A673 (cell line): ENCODE data around the gene LDHD.

Source experiments
- EZH2 ChIP-seq: fragments of 200-600 bp; sonication (generic); IDR thresholded peaks from 2 replicates; pipeline ENCODE4 v1.6.1; 2017; ENCODE audit warnings: borderline replicate concordance, low read depth, mild to moderate bottlenecking, mixed read lengths, antibody characterized with exemption, low read length; ENCODE audit not compliant: poor library complexity, severe bottlenecking
- TF ChIP-seq, protein P1 (sequence below): fragments of 300-800, 200-600 bp; sonication (generic); conservative IDR thresholded peaks from 2 replicates; pipeline ENCODE4 v1.5.1; 2017; ENCODE audit warnings: low read depth, mild to moderate bottlenecking, antibody characterized with exemption, low read length, moderate library complexity, mixed read lengths

DNA sequence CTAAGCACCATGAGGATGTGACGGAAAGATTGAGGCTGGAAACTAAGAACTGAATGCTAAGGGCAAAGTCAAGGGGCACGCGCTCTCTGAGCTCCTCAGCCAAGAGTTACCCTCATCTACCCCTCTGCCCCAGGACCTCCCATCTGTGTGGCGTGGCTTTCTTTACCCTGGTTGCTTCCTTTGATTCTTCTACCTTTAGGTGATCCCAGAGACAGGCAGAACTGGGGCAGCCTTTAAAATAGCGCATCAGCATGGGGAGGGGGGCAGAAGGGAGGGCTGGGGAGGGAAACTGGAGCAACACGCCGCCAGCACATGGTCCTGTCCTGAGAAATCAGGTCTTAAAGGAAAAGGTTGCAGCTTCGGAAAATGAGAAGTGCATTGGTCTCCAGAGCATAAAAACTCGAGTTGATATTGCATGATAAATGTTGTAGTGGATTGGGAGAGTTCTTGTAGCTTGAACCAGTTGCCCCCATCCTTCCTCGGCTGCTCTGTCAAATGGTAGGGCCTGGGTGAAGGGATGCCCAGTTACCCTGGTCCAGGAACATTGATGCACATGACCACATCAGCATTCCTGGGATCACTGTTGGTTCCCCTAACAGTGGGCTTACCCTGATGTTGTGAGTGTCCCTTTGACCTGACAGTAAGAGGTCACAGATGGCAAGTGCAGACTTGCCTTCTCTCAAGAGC, 29.7 kb downstream of the LDHD start:
- TF ChIP-seq, protein P1, sequence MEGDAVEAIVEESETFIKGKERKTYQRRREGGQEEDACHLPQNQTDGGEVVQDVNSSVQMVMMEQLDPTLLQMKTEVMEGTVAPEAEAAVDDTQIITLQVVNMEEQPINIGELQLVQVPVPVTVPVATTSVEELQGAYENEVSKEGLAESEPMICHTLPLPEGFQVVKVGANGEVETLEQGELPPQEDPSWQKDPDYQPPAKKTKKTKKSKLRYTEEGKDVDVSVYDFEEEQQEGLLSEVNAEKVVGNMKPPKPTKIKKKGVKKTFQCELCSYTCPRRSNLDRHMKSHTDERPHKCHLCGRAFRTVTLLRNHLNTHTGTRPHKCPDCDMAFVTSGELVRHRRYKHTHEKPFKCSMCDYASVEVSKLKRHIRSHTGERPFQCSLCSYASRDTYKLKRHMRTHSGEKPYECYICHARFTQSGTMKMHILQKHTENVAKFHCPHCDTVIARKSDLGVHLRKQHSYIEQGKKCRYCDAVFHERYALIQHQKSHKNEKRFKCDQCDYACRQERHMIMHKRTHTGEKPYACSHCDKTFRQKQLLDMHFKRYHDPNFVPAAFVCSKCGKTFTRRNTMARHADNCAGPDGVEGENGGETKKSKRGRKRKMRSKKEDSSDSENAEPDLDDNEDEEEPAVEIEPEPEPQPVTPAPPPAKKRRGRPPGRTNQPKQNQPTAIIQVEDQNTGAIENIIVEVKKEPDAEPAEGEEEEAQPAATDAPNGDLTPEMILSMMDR, result no peak
- TF ChIP-seq EZH2, result no peak
